ENCODE measurements around the gene SPTBN5.

SPTBN5 gene

DNA sequence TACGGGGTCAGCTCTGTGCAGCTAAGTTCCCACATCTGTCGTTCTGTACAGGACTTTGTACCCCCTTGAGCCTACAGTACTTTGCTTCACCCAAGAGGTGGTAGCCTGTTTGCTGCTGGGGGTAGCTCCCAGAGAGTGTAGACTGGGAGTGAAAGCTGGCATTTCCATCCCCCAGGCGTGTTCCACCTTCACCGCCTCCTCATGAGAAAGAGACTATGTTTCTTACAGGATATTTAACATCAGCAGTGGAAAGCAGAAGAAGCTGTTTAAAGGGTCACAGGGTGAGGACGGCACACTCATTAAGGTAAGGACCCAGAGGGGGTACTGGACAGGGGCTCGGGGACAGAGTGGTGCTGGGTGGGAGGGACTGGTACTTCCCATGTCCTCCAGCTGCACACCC lies 76.1 kb downstream of the SPTBN5 start:
- in situ Hi-C loops (cut with MboI; ENCODE audit: low pct_unique_long_range_greater_than_20kb, low sequenced_read_pairs) = no loop called here
- DNase-seq = no peak

GRCh38 chr15:41817327-41817726 lies 76.5 kb downstream of the SPTBN5 start:
- DNase-seq = no peak
- in situ Hi-C loops (cut with MboI; ENCODE audit: low pct_unique_long_range_greater_than_20kb, low sequenced_read_pairs) = no loop called here

GRCh38 chr15:41816788-41817187 lies 77.1 kb downstream of the SPTBN5 start:
- in situ Hi-C loops (cut with MboI; ENCODE audit: low pct_unique_long_range_greater_than_20kb, low sequenced_read_pairs) = no loop called here
- no peak for DNase-seq

- DNase-seq = no peak
- in situ Hi-C loops (cut with MboI; ENCODE audit: low pct_unique_long_range_greater_than_20kb, low sequenced_read_pairs) = no loop called here
Observed at GRCh38 chr15:41814534-41814933, 79.3 kb downstream of the SPTBN5 start.

- in situ Hi-C loops (cut with MboI; ENCODE audit: low pct_unique_long_range_greater_than_20kb, low sequenced_read_pairs) = no loop called here
- DNase-seq = no peak
Observed at GRCh38 chr15:41813426-41813825, 80.4 kb downstream of the SPTBN5 start.

DNA sequence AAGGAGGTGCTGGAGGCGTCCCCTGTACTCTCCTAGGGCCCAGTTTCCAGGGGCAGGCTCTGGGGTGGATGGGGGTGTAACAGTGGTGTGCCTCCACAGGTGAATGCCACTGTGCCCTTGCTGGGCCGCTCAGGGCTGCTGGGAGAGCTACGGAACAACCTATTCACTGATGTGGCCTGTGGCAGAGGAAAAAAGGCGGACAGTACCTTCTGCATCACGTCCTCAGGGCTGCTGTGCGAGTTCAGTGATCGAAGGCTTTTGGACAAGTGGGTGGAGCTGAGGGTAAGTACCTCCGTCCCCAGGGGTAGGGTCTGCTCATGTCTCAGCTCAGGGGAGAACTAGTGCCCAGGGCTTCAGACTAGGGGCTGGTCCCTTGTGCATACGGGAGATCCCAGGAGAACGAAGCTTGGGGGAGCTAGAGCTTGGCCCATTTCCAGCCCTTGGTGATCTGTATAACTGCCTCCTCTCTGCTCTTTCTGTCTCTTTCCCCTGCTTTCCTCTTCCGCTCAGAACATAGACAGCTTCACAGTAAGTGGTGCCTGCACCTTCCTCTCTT lies 81.0 kb downstream of the SPTBN5 start:
- in situ Hi-C loops (cut with MboI; ENCODE audit: low pct_unique_long_range_greater_than_20kb, low sequenced_read_pairs) = no loop called here
- no peak for DNase-seq

DNA sequence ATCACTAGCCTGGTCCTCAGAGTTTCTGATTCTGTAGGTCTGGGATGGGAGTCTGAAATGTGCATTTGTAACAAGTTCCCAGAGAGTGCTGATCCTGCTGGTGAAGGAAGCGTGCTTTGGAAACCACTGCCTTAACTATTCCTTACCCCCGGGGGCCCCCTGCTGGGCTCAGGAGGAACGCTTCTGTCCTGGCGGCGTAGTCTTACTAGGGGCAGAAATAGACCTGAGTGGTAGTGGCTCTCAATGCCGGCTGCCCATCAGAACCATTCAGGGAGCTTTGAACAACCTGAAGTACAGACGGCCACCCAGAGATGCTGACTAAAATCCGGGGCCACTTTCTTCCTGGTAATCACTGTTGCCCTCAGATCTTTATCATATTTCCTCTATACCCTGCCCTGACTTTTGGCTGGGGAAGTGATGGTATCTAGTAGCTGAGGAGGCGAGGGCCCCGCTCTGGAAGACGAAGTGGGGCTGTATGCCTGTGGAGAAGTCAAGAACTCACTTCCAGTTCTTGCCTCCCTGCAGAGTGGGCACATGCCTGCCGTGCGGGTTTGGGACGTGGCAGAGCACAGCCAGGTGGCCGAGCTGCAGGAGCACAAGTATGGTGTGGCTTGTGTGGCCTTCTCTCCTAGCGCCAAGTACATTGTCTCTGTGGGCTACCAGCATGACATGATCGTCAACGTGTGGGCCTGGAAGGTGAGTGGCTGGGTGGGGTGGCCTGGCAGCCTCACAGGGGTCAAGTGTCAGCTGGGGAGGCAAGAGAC lies 82.2 kb downstream of the SPTBN5 start:
- DNase-seq = peak; percentile 89
- in situ Hi-C loops (cut with MboI; ENCODE audit: low pct_unique_long_range_greater_than_20kb, low sequenced_read_pairs) = no loop called here

GRCh38 chr15:41810651-41811431 lies 83.0 kb downstream of the SPTBN5 start:
- in situ Hi-C loops (cut with MboI; ENCODE audit: low pct_unique_long_range_greater_than_20kb, low sequenced_read_pairs) = no loop called here
- DNase-seq = no peak

GRCh38 chr15:41809526-41810220 lies 84.2 kb downstream of the SPTBN5 start:
- in situ Hi-C loops (cut with MboI; ENCODE audit: low pct_unique_long_range_greater_than_20kb, low sequenced_read_pairs) = no loop called here
- peak; percentile 82 for DNase-seq

- in situ Hi-C loops (cut with MboI; ENCODE audit: low pct_unique_long_range_greater_than_20kb, low sequenced_read_pairs) = no loop called here
- no peak for DNase-seq
Observed at GRCh38 chr15:41809121-41809520, 84.7 kb downstream of the SPTBN5 start.

- in situ Hi-C loops (cut with MboI; ENCODE audit: low pct_unique_long_range_greater_than_20kb, low sequenced_read_pairs) = no loop called here
- no peak for DNase-seq
Observed at GRCh38 chr15:41806291-41807181, 87.3 kb downstream of the SPTBN5 start.

DNA sequence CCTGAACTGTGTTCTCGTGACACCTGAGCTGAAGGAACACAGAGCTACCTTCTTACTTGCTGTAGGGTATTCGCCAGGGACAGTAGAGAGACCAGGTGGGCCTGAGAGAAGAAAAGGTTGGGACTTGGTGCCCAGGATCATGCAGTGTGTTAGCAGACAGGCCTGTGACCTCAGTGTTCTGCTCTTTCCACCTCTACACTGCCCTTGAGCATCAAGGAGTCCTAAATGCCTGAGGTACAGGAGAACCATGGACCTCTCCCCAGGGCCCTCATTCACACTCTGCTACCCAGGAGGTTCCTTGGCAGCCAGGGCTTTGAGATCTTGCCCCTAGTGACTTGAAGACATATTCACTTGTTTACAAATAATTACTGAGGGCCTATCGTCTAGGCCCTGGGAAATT lies 88.1 kb downstream of the SPTBN5 start:
- in situ Hi-C loops (cut with MboI; ENCODE audit: low pct_unique_long_range_greater_than_20kb, low sequenced_read_pairs) = no loop called here

DNA sequence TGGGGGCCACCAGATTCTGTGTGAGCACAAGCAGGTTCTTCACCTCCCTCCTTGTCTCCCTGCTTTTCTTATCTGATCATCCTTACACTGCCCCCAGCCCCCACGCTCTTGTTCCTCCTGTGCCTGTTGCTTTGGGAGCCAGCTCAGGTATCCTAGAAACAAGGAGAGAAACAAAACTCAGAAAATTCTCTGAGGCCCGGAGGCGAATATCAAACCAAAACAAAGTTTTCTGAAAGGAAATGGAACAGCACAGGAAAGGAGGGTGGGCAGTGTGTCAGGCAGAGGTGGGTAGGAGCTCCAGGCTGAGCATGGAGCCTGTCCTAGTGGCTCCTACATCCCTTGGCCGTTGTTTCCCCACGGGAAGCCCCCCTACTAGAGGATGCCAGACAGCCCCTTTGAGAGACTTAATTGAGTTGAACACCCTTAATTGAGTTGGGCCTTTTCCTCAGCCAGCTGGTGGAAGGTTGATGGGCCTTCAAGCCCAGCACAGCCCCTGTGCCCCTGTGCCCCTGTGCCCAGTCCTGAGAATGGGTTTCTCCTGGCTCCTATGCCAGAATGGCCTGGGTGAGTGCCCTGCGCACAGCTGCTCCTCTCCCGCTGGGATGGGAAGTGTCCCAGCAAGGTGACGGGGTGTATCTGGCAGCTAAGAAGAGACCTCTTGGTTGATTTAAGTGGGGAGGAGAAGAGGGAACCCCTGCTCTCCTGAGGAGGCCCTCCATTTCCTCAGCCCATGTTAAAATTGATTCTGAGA lies 88.8 kb downstream of the SPTBN5 start:
- in situ Hi-C loops (cut with MboI; ENCODE audit: low pct_unique_long_range_greater_than_20kb, low sequenced_read_pairs) = no loop called here
- no peak for DNase-seq

More for the DNA sequence above, 88.1 kb downstream of the SPTBN5 start:
- DNase-seq = no peak

GRCh38 chr15:41804361-41804760 lies 89.5 kb downstream of the SPTBN5 start:
- in situ Hi-C loops (cut with MboI; ENCODE audit: low pct_unique_long_range_greater_than_20kb, low sequenced_read_pairs) = no loop called here
- no peak for DNase-seq

DNA sequence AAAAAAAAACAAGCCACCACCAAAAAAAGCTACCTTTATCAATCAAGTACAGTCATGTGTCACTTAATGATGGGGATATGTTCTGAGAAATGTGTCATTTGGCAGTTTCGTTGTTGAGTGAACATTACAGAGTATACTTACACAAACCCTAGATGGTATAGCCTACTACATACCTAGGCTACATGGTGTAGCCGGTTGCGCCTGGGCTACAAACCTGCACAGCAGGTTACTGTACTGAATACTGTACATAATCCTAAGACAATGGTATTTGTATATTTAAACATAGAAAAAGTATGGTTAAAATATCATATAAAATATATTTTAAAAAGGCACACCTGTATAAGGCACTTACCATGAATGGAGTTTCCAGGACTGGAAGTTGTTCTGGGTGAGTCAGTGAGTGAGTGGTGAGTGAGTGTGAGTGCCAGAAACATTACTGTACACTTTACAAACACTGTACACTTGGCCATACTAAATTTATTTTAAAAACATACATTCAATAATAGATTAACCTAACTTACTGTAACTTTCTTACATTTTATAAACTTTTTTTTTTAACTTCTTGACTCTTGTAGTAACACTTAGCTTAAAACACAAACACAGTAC lies 91.9 kb downstream of the SPTBN5 start:
- no peak for DNase-seq
- in situ Hi-C loops (cut with MboI; ENCODE audit: low pct_unique_long_range_greater_than_20kb, low sequenced_read_pairs) = no loop called here

GRCh38 chr15:41801185-41801584 lies 92.7 kb downstream of the SPTBN5 start:
- in situ Hi-C loops (cut with MboI; ENCODE audit: low pct_unique_long_range_greater_than_20kb, low sequenced_read_pairs) = no loop called here
- DNase-seq = no peak

DNA sequence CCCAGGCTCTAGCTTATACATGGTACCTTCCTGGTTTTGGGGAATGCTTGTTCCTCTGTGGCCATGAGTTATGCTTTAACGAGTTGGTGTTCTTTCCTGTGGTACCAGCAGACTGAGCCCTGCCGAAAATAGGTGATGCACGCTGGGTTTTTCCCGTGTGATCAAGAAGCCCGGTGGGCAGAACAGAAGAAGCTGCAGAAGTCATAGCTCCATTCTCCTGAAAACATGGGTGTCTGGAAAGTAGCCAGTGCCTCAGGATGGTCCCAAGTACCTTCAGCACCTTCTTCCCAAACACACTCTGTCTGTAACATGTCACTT lies 94.4 kb downstream of the SPTBN5 start:
- in situ Hi-C loops (cut with MboI; ENCODE audit: low pct_unique_long_range_greater_than_20kb, low sequenced_read_pairs) = no loop called here
- no peak for DNase-seq

All from KBM-7 (cell line).